Occipital lobe (tissue), 2 donors: Measurements from ENCODE around the gene GRIK2. TPM values are rescaled to one million over a fixed set of nuclear protein-coding genes. Genes with fewer than 3 reads are reported as not detected.

ENCODE experiments used
- DNase-seq: peaks from one replicate; lab custom pipeline; 2025; lab: John Stamatoyannopoulos, UW
- total RNA-seq: library from RNA; depleted of rRNA; stranded (reverse); fragments of >200 nt; gene quantifications from one replicate; pipeline ENCODE4 v1.2.3, GENCODE V29; 2014

Gene GRIK2
- total RNA-seq, 1 donor from 2014 or later = 82.7 TPM

GRCh38 chr6:101779051-101779844 is 385.7 kb downstream of the GRIK2 start:
- no peak for DNase-seq

GRCh38 chr6:101783287-101783686 is 389.8 kb downstream of the GRIK2 start:
- no peak for DNase-seq

GRCh38 chr6:101784094-101784493 is 390.6 kb downstream of the GRIK2 start:
- no peak for DNase-seq

- no peak for DNase-seq
Observed at GRCh38 chr6:101799531-101799930, 406.0 kb downstream of the GRIK2 start.

- DNase-seq = no peak
Observed at GRCh38 chr6:101800598-101800997, 407.1 kb downstream of the GRIK2 start.

- no peak for DNase-seq
Observed at GRCh38 chr6:101803136-101803535, 409.6 kb downstream of the GRIK2 start.

GRCh38 chr6:101806241-101806640 is 412.7 kb downstream of the GRIK2 start:
- DNase-seq = no peak

GRCh38 chr6:101811108-101811507 is 417.6 kb downstream of the GRIK2 start:
- DNase-seq = no peak

- no peak for DNase-seq
Observed at GRCh38 chr6:101816716-101817115, 423.2 kb downstream of the GRIK2 start.

- DNase-seq = no peak
Observed at GRCh38 chr6:101818051-101818450, 424.5 kb downstream of the GRIK2 start.

- no peak for DNase-seq
Observed at GRCh38 chr6:101824551-101825345, 431.2 kb downstream of the GRIK2 start.

- DNase-seq = no peak
Observed at GRCh38 chr6:101826269-101826668, 432.8 kb downstream of the GRIK2 start.

- no peak for DNase-seq
Observed at GRCh38 chr6:101826678-101827077, 433.2 kb downstream of the GRIK2 start.

- no peak for DNase-seq
Observed at GRCh38 chr6:101830501-101831031, 437.1 kb downstream of the GRIK2 start.

GRCh38 chr6:101832371-101832770 is 438.9 kb downstream of the GRIK2 start:
- no peak for DNase-seq

- DNase-seq = no peak
Observed at GRCh38 chr6:101840100-101840499, 446.6 kb downstream of the GRIK2 start.

- DNase-seq = no peak
Observed at GRCh38 chr6:101845172-101845571, 451.7 kb downstream of the GRIK2 start.

GRCh38 chr6:101845621-101846020 is 452.1 kb downstream of the GRIK2 start:
- no peak for DNase-seq

GRCh38 chr6:101847690-101848089 is 454.2 kb downstream of the GRIK2 start:
- DNase-seq = no peak

- no peak for DNase-seq
Observed at GRCh38 chr6:101851911-101852310, 458.4 kb downstream of the GRIK2 start.

- no peak for DNase-seq
Observed at GRCh38 chr6:101853231-101854085, 459.9 kb downstream of the GRIK2 start.

- DNase-seq = no peak
Observed at GRCh38 chr6:101876431-101876830, 482.9 kb downstream of the GRIK2 start.
